SK-N-SH treated with all-trans-retinoic acid at 6 μM for 48 hours (cell line): ENCODE results near the gene CELF5.

Experiments used
- ARNTL ChIP-seq: fragments of 450-650 bp; formaldehyde crosslinking; IDR thresholded peaks from 2 replicates; pipeline ENCODE4 v1.5.0; 2020; ENCODE audit warnings: low read depth, mild to moderate bottlenecking, moderate library complexity, borderline replicate concordance
- CSDC2 ChIP-seq: fragments of 250-450 bp; sonication (Bioruptor Pico); IDR thresholded peaks from 2 replicates; pipeline ENCODE4 v1.5.0; 2020; ENCODE audit warnings: mild to moderate bottlenecking, moderate library complexity
- GLIS3 ChIP-seq: fragments of 250-450 bp; sonication (Bioruptor Pico); IDR thresholded peaks from 2 replicates; pipeline ENCODE4 v1.5.0; 2020; ENCODE audit warnings: mild to moderate bottlenecking, moderate library complexity
- OSR1 ChIP-seq: fragments of 250-450 bp; sonication (Bioruptor Pico); IDR thresholded peaks from 2 replicates; pipeline ENCODE4 v1.8.0; 2022; ENCODE audit warnings: moderate library complexity, mild to moderate bottlenecking, inconsistent platforms
- PATZ1 ChIP-seq: fragments of 250-450 bp; sonication (Bioruptor Pico); IDR thresholded peaks from 2 replicates; pipeline ENCODE4 v1.8.0; 2020; ENCODE audit warnings: mild to moderate bottlenecking, moderate library complexity, borderline replicate concordance
- SNAI2 ChIP-seq: fragments of 250-450 bp; sonication (Bioruptor Pico); IDR thresholded peaks from 2 replicates; pipeline ENCODE4 v1.5.0; 2020; ENCODE audit warnings: mild to moderate bottlenecking, moderate library complexity
- ZC3H10 ChIP-seq: fragments of 250-450 bp; sonication (Bioruptor Pico); IDR thresholded peaks from 2 replicates; pipeline ENCODE4 v1.5.1; 2021; ENCODE audit warnings: mild to moderate bottlenecking, moderate library complexity
- ZFP3 ChIP-seq: fragments of 250-450 bp; sonication (Bioruptor Pico); IDR thresholded peaks from 2 replicates; pipeline ENCODE4 v1.5.0; 2020; ENCODE audit warnings: mild to moderate bottlenecking, moderate library complexity
- ZFP30 ChIP-seq: fragments of 450-650 bp; formaldehyde crosslinking; IDR thresholded peaks from 2 replicates; pipeline ENCODE4 v1.5.0; 2022; ENCODE audit warnings: mild to moderate bottlenecking, moderate library complexity
- ZNF8 ChIP-seq: fragments of 450-650 bp; formaldehyde crosslinking; IDR thresholded peaks from 2 replicates; pipeline ENCODE4 v1.5.0; 2020; ENCODE audit warnings: mild to moderate bottlenecking, moderate library complexity

GRCh38 chr19:3210347-3211017, 14.0 kb upstream of the CELF5 start:
- TF ChIP-seq PATZ1, result no peak
- TF ChIP-seq GLIS3, result 0 out of 2 replicates have a peak, but pooled peaks have one; percentile 22
- TF ChIP-seq CSDC2 (CRISPR knock-in tag), result no peak
- TF ChIP-seq ZNF8 (CRISPR knock-in tag), result no peak
- TF ChIP-seq ZC3H10 (CRISPR knock-in tag), result no peak
- no peak for TF ChIP-seq OSR1
- TF ChIP-seq ARNTL (CRISPR knock-in tag), result no peak
- no peak for TF ChIP-seq ZFP30
- no peak for TF ChIP-seq ZFP3
- no peak for TF ChIP-seq SNAI2
